GM20000 (cell line): ENCODE results near the gene SHC2.

Source experiments
- DNase-seq: peaks from one replicate; pipeline ENCODE4 v3.0.0; 2012; ENCODE audit warnings: low spot score
- CTCF ChIP-seq: IDR thresholded peaks from 2 replicates; pipeline ENCODE4 v1.5.1; 2012; ENCODE audit warnings: mild to moderate bottlenecking, control low read depth; ENCODE audit errors: extremely low read depth, missing control alignments

Gene SHC2

DNA sequence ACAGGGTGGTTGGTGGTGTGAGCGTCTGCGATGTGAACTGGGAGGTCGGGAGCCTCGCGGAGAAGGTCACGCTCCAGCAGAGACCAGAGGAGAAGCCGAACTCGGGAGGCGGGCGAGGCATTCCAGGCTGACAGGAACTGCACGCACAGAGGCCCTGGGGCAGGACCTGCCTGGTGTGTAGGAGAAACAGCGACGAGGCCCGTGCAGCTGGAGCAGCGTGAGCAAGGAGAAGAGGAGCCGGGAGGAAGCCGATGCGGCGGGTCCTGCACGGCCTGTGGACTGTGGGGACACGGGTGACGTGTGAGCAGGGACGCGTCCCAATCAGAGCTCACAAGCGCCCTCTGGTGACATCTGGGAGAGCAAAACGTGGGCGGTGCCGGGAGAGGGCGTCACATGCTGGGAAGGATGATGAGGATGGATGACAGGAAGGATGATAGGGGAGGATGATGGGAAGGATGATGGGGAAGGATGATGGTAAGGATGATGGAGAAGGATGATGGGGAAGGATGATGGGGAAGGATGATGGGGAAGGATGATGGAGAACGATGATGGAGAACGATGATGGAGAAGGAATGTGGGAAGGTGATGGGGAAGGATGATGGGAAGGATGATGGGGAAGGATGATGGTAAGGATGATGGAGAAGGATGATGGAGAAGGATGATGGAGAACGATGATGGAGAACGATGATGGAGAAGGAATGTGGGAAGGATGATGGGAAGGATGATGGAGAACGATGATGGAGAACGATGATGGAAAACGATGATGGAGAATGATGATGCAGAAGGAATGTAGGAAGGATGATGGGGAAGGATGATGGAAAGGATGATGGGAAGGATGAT lies 19.4 kb upstream of the SHC2 start:
- no peak for DNase-seq
- TF ChIP-seq CTCF, result peak; percentile 24

- DNase-seq, result no peak
Observed at GRCh38 chr19:478976-479375, 18.1 kb upstream of the SHC2 start.

GRCh38 chr19:478236-478903 lies 17.5 kb upstream of the SHC2 start:
- no peak for TF ChIP-seq CTCF
- DNase-seq, result no peak

More at GRCh38 chr19:478976-479375, 18.1 kb upstream of the SHC2 start:
- no peak for TF ChIP-seq CTCF

DNA sequence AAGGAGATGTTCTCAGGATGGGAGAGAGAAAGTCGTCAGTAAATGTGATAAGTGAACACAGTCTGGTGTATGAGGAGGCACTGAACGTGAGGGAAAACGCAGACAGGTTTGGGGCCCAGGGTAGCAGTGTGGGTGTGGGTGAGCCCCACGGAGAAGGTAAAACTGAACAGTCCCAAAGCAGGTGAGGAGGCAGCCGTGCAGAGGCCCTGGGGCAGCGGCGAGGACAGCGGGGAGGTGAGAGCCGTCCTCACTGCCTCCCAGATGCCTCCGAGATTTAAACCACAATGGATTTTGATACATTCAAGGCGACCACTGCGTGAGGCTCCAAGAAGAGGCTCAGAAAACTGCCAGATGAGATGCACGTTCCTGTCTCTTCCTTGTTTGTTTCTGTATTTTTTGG lies 14.5 kb upstream of the SHC2 start:
- no peak for DNase-seq
- TF ChIP-seq CTCF, result no peak

DNA sequence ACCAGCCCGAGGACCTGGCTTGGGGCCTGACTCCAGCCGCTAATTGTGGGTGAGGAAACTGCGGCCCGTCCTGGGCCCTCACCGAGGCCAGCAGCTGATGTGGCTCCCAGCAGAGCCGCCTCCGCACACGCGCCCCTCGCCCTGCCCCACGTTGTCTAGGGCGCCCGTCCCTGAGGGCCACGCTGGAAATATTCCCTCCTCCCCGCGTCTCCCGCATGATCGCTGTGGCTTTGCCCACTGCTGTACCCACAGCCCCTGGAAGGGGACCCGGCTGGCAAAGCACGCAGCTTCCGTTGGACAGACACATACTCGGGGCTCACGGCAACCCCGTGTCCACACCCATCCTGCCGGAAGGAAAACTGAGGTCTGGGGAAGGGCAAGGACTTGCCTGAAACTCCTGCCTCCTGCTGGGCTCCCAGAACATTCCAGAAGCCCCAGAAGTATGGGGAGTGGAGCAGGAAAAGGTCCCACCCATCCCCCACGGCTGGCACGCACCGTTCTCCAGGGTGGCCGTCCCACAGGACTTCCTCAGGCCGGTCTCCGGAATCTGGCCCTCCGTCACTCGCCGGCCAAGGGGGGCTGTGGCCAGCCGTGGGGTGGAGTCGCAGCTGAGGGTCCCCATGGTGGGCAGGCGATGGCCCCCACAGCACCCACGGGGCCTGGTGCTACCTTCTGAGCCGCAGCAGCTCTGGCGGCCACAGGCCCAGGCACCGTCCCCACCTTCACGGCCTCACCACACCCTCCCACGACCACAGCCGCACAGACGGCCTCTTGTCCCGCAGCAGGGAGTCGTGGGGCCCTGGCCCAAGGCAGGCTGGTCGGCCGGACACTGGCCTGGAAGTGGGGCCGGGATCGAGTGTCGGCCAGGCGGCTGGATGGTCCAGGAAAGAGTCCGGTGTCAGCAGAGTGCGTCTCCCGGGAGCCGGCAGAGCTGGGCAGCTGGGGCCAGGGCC lies 13.6 kb upstream of the SHC2 start:
- DNase-seq, result no peak
- TF ChIP-seq CTCF, result no peak

- no peak for DNase-seq
- no peak for TF ChIP-seq CTCF
Observed at GRCh38 chr19:472005-472858, 11.4 kb upstream of the SHC2 start.
